Natural killer cell (primary cell): ENCODE results near the gene VWA7. TPM values are rescaled to one million over a fixed set of nuclear protein-coding genes. Genes with fewer than 3 reads are reported as not detected.

Source experiments
- ATAC-seq, 3 donors: fragments of 150-1000 bp in 2 of 3; fragments of 200-7000 bp in 1 of 3; cut with Tn5 transposase; 1 replicate in 1 of 3; 2 replicates in 2 of 3; pipeline ENCODE4 v1.10.0; 2021; ENCODE audit warnings: mild to moderate bottlenecking in 2 of 3, moderate library complexity in 2 of 3
- DNase-seq, 2 donors: peaks; one replicate each; pipeline versions ENCODE4 v3.0.0 to v3.0.0-alpha.2; 2013 to 2021; ENCODE audit warnings: mixed read lengths in 1 of 2
- H3K27ac ChIP-seq: one replicate; pipeline ENCODE4 v1.5.1; 2013; ENCODE audit warnings: mild to moderate bottlenecking, low read length
- H3K27me3 ChIP-seq: one replicate; pipeline ENCODE4 v1.6.1; 2013; ENCODE audit warnings: low read length; ENCODE audit not compliant: control insufficient read depth, insufficient read depth
- H3K36me3 ChIP-seq: one replicate; pipeline ENCODE4 v1.6.1; 2013; ENCODE audit warnings: low read length; ENCODE audit not compliant: control insufficient read depth, insufficient read depth
- H3K4me1 ChIP-seq: one replicate; pipeline ENCODE4 v1.6.1; 2013; ENCODE audit warnings: low read length; ENCODE audit not compliant: control insufficient read depth, insufficient read depth
- H3K4me3 ChIP-seq: one replicate; pipeline ENCODE4 v1.5.1; 2013; ENCODE audit warnings: low read length
- H3K9me3 ChIP-seq: one replicate; pipeline ENCODE4 v1.6.1; 2013; ENCODE audit warnings: low read length; ENCODE audit not compliant: control insufficient read depth, insufficient read depth
- H3K27ac Mint-ChIP-seq, 2 donors: one replicate each; pipeline ENCODE4 v1.8.0; 2022; ENCODE audit warnings: mild to moderate bottlenecking in 2 of 2, mixed read lengths in 2 of 2, moderate library complexity in 1 of 2
- H3K27me3 Mint-ChIP-seq, 2 donors: one replicate each; pipeline ENCODE4 v1.8.0; 2022; ENCODE audit warnings: low read depth in 2 of 2, mixed read lengths in 2 of 2
- H3K36me3 Mint-ChIP-seq: one replicate; pipeline ENCODE4 v1.8.0; 2022; ENCODE audit warnings: mixed read lengths
- H3K4me1 Mint-ChIP-seq, 2 donors: one replicate each; pipeline ENCODE4 v1.8.0; 2022; ENCODE audit warnings: mixed read lengths in 2 of 2
- H3K4me3 Mint-ChIP-seq: one replicate; pipeline ENCODE4 v1.8.0; 2022; ENCODE audit warnings: mild to moderate bottlenecking, moderate library complexity, mixed read lengths
- H3K9me3 Mint-ChIP-seq, 2 donors: one replicate each; pipeline ENCODE4 v1.8.0; 2022; ENCODE audit warnings: mixed read lengths in 2 of 2
- CTCF ChIP-seq: fragments of 200-600 bp; IDR thresholded peaks from one replicate; pipeline ENCODE4 v1.8.0; 2022; ENCODE audit warnings: antibody characterized with exemption
- WGBS: methylation state at CpG from one replicate; pipeline ENCODE4 v1.1.7; 2013; ENCODE audit warnings: missing lambda C conversion rate; ENCODE audit not compliant: insufficient coverage; 5-methylcytosine and 5-hydroxymethylcytosine counted together
- intact Hi-C: fragments of 100-400 bp; cut with micrococcal nuclease; formaldehyde crosslinking; loops from one replicate; pipeline ENCODE4 v1.14.2; 2022
- total RNA-seq, 4 donors: library from RNA; stranded (reverse); fragments of 120-200 nt in 1 of 4; gene quantifications; one replicate each; pipeline versions ENCODE4 v1.2.3 to v1.2.4, GENCODE V29; 2013 to 2022

VWA7 gene
- total RNA-seq, 3 donors from 2014 or later (not counting 1 experiment from before 2014, with no cell fraction given): 2.4 to 4.7 (median 3.2) TPM

GRCh38 chr6:31739639-31740396, 37.3 kb downstream of the VWA7 start, which contains the start of gene MSH5:
Gene MSH5 (plus strand): TSS chr6:31740005. CDS start chr6:31740467, 462 bp downstream.
- no peaks in the 10 kb centered on the region for H3K27me3 Mint-ChIP-seq
- Histone ChIP-seq H3K4me1 (peaks cover 44% of the 10 kb centered on the region), H3K9me3 (no peaks in the 10 kb centered on the region), H3K27me3 (no peaks in the 10 kb centered on the region), H3K36me3 (no peaks in the 10 kb centered on the region), H3K27ac (peak within 1 kb of the TSS; percentile 83), H3K4me3 (peak within 1 kb of the TSS; percentile 66)
- intact Hi-C loops: loop anchor here (2.0 to 10.0 kb wide), 6 partner anchors 58 to 195 kb away; partner anchors contain the start of genes ATP6V1G2, BAG6, DDX39B and GPANK1
- 0% methylated on average over 58 of the region's 58 CpGs for WGBS
- no peak for TF ChIP-seq CTCF
- no peaks in the 10 kb centered on the region for H3K36me3 Mint-ChIP-seq
- ATAC-seq (peak; percentile 74 to 95 (median 89)), DNase-seq (peak; percentile 95 to 97)
- peak within 1 kb of the TSS; percentile 91 to 99 for H3K27ac Mint-ChIP-seq
- peak within 1 kb of the TSS; percentile 97 for H3K4me3 Mint-ChIP-seq
- H3K9me3 Mint-ChIP-seq: no peaks in the 10 kb centered on the region
- H3K4me1 Mint-ChIP-seq: peaks cover 60 to 71% of the 10 kb centered on the region in 2 donors

GRCh38 chr6:31737991-31738979, 38.8 kb downstream of the VWA7 start:
- H3K36me3 ChIP-seq: peaks cover 11% of the 10 kb centered on the region
- ATAC-seq (peak; percentile 21 to 40 (median 40)), DNase-seq (peak; percentile 58 to 92)
- peak overlapping the region; percentile 97 for H3K4me3 Mint-ChIP-seq
- H3K4me1 ChIP-seq: peaks cover 59% of the 10 kb centered on the region
- H3K27ac Mint-ChIP-seq: peak overlapping the region; percentile 91 to 99
- no peaks in the 10 kb centered on the region for H3K27me3 Mint-ChIP-seq
- H3K36me3 Mint-ChIP-seq: no peaks in the 10 kb centered on the region
- peaks cover 66 to 85% of the 10 kb centered on the region in 2 donors for H3K4me1 Mint-ChIP-seq
- no peaks in the 10 kb centered on the region for H3K27me3 ChIP-seq
- no peak for TF ChIP-seq CTCF
- no peaks in the 10 kb centered on the region for H3K9me3 Mint-ChIP-seq
- peak overlapping the region; percentile 83 for H3K27ac ChIP-seq
- no peaks in the 10 kb centered on the region for H3K9me3 ChIP-seq
- WGBS: 2% methylated on average over 4 of the region's 6 CpGs
- intact Hi-C loops: loop anchor here (1.0 to 10.0 kb wide), 7 partner anchors 35 to 193 kb away; partner anchors contain the start of genes ABHD16A, ATP6V1G2, BAG6 and DDX39B
- peak overlapping the region; percentile 17 for H3K4me3 ChIP-seq

GRCh38 chr6:31737315-31737990, 39.7 kb downstream of the VWA7 start:
- peaks cover 18% of the 10 kb centered on the region for H3K36me3 ChIP-seq
- H3K27ac ChIP-seq: peak overlapping the region; percentile 83
- no peaks in the 10 kb centered on the region for H3K27me3 Mint-ChIP-seq
- 10% methylated on average over 7 of the region's 7 CpGs for WGBS
- intact Hi-C loops: loop anchor here (5.0 to 10.0 kb wide), 4 partner anchors 55 to 193 kb away; partner anchors contain the start of genes ATP6V1G2, BAG6, DDX39B and LY6G5C
- H3K4me3 Mint-ChIP-seq: peak overlapping the region; percentile 97
- TF ChIP-seq CTCF: no peak
- DNase-seq (peak in 1 of 2 donors; percentile 40), ATAC-seq (no peak)
- H3K27ac Mint-ChIP-seq: peak overlapping the region; percentile 91 to 99
- H3K9me3 ChIP-seq: no peaks in the 10 kb centered on the region
- no peaks in the 10 kb centered on the region for H3K27me3 ChIP-seq
- H3K4me1 ChIP-seq: peaks cover 63% of the 10 kb centered on the region
- H3K4me3 ChIP-seq: no peak overlapping the region
- H3K9me3 Mint-ChIP-seq: no peaks in the 10 kb centered on the region
- H3K36me3 Mint-ChIP-seq: no peaks in the 10 kb centered on the region
- peaks cover 70 to 88% of the 10 kb centered on the region in 2 donors for H3K4me1 Mint-ChIP-seq
